Measurements from ENCODE around the gene COG4. TPM values are rescaled to one million over a fixed set of nuclear protein-coding genes. Genes with fewer than 3 reads are reported as not detected.
"Not testable (repeated sequence)": the region's sequence is repeated elsewhere in the genome, so short reads cannot be mapped to it uniquely, and the experiment has no call there.

COG4 gene
- total RNA-seq, 2 experiments from 2014 or later = 45.5 TPM

DNA sequence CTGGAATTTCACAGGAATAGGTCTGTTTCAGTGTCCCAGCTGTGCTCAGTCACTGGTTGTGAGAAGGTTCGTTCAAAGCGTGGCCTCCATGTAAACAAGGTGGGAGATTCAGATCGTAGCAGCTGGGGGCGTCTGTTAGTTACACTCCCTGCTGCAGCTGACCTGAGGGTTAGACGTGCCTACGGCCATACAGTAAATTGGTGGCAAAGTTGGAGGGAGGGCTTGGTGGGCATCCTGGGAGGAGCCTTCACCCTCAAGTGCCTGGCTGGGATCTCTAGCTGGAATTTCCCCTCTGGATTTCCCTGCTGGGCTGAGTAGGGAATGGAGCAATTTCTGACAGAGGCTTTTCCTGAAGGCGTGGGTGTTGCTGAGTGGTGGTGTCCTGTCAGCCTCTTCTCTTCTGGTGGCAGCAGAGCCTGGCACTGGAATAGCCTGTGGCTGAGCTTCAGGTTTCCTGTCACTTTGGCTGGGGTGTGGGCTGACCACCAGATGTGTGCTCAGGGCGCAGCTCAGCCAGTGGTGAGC is 62.6 kb downstream of the COG4 start:
- Mint-ChIP-seq H3K4me1 (no peaks in the 10 kb centered on the region), H3K36me3 (no peaks in the 10 kb centered on the region), H3K27me3 (no peaks in the 10 kb centered on the region), H3K9me3 (no peaks in the 10 kb centered on the region), H3K27ac (no peak overlapping the region), H3K4me3 (no peak overlapping the region)
- no peak for DNase-seq

DNA sequence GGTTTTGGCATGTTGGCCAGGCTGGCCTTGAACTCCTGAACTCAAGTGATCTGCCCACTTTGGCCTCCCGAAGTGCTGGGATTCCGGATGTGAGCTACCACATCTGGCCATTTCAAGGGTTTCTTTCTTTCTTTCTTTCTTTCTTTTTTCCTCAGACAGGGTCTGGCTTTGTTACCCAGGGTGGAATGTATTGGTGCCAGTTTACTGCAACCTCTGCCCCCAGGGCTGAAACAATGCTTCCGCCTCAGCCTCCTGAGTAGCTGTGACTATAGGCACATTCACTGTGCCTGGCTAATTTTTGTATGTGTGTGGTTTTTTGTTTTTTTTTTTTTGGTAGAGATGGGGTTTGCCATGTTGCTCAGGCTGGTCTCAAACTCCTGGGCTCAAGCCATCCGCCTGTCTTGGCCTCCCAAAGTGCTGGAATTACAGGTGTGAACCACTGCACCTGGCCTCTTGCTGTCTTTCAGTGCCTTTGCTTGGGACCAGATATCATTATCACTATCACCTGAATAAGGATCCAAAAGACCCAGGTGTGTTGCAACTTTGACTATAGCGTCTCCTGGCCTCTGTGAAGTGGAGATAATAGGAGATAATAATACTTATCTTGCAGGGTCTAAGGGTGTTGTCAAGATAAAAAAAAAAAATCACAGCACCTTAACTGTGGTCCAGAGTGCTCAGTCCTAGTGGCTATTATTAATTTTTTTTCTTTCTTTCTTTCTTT is 65.7 kb downstream of the COG4 start:
- H3K9me3 Mint-ChIP-seq = no peaks in the 10 kb centered on the region
- no peaks in the 10 kb centered on the region for H3K36me3 Mint-ChIP-seq
- H3K27ac Mint-ChIP-seq = no peak overlapping the region
- DNase-seq = no peak
- no peaks in the 10 kb centered on the region for H3K27me3 Mint-ChIP-seq
- peaks cover 10% of the 10 kb centered on the region for H3K4me1 Mint-ChIP-seq
- H3K4me3 Mint-ChIP-seq = no peak overlapping the region

DNA sequence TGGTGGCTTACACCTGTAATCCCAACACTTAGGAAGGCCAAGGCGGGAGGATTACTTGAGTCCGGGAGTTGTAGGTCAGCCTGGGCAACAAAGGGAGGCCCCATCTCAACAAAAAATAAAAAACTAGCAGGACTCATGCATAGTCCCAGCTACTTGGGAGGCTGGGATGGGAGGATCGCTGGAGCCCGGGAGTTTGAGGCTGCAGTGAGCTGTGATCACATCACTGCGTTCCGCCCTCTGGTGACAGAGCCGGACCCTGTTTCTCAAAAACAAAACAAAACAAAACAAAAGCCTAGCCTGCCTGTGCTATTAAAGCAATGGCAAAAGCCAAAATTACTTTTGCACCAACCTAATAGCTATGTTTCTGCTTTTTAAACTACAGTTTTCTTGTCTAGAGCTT is 67.4 kb downstream of the COG4 start:
- Mint-ChIP-seq H3K9me3 (no peaks in the 10 kb centered on the region), H3K27ac (no peak overlapping the region), H3K4me1 (peaks cover 10% of the 10 kb centered on the region)

DNA sequence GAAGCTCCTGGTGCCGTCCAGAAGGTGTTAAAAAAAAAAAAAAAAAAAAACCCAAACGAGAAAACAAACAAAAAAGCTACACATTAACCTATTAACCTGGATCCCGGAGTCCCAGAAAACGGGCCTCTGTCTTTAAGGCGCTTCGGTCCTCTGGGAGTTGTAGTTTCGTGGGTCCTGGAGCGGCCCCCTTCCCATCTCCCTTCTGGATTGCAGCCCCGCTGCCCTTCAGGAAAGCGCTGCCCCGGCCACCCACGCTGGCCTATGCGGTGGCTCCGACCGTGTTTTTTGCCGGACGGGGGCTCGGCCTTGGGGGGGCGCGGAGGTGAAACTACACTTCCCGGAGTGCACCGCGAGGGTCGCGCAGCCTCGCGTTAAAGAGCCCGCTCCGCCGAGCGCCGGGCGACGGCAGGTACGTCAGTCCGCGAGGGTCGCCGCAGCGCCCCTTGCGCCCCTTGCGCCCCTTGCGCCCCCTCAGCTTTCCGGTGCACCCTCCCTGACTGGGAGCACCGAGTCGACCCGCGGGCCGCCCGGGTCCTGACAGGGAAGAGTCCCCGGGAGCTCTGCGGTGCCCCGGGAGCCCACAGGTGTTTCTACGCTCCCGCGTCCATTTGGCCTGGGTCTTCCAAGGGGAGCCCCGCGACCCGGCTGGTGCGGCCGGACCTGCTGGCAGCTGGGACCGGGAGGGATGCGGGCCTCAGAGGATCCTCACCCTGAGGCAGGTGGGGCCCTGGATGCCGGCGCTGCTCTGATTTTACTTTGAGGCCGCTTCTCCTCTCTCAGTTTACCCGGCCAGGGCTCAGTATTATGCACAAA is 68.9 kb downstream of the COG4 start, which contains the start of gene FCSK:
Gene FCSK, plus strand, starts transcription at position 374 of the 813 bp plus-strand sequence. CDS start 8,596 bp downstream, outside the sequence.
- Mint-ChIP-seq H3K36me3 (no peaks in the 10 kb centered on the region), H3K27me3 (no peaks in the 10 kb centered on the region), H3K27ac (peak within 1 kb of the TSS; percentile 92), H3K4me3 (peak within 1 kb of the TSS; percentile 87), H3K4me1 (peaks cover 16% of the 10 kb centered on the region), H3K9me3 (no peaks in the 10 kb centered on the region)
- DNase-seq = peak; percentile 71

More for the DNA sequence above, 67.4 kb downstream of the COG4 start:
- H3K4me3 Mint-ChIP-seq = peak overlapping the region; percentile 87
- no peaks in the 10 kb centered on the region for H3K27me3 Mint-ChIP-seq
- H3K36me3 Mint-ChIP-seq = no peaks in the 10 kb centered on the region
- no peak for DNase-seq

DNA sequence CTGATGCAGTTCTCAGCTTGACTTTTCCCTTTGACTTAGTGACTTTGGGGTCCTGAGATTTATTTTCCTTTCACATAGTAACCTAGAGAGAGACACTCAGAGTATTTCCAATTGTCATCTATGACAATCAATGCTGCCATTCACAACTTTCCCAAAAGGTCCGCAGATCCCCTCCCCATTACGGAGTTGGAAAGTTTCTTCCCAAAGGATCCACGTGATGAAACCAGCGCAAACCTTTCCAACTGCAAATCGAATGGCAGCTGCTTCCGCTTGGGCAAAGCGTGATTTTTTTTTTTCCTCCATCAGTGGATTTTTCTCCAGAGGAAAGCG is 69.5 kb downstream of the COG4 start:
- Mint-ChIP-seq H3K27ac (peak overlapping the region; percentile 92), H3K4me3 (peak overlapping the region; percentile 87), H3K36me3 (no peaks in the 10 kb centered on the region), H3K4me1 (peaks cover 16% of the 10 kb centered on the region), H3K9me3 (no peaks in the 10 kb centered on the region), H3K27me3 (no peaks in the 10 kb centered on the region)
- DNase-seq = no peak

DNA sequence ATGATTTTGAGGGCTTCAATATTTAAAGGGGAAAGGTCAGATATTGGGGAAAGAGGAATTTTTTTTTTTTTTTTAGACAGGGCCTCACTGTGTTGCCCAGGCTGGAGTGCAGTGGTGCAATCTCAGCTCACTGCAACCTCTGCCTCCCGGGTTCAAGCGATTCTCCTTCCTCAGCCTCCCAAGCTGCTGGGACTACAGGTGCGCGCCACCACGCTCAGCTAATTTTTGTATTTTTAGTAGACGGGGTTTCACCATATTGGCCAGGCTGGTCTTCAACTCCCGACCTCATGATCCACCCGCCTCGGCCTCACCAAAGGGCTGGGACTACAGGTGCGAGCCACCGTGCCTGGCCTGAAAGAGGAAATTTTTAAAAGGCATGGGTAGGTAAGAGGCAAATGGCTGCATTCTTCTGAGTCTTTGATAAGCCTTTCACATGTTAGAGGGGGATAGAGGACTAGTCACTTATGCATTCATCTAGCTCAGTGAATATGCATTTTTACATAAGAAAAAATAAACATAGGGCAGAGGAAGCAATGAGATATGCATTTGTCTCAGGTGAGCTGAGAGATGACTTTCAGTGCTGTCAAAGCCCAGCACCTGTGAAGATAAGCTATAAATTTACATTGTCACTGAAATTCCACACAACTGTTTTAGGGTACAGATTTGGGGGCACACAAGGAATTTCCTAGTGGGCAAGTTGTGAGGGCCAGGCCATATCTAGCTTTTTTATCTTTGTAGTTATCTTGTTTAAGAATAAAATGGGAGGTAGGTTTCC is 70.0 kb downstream of the COG4 start:
- no peaks in the 10 kb centered on the region for H3K9me3 Mint-ChIP-seq
- H3K27me3 Mint-ChIP-seq = no peaks in the 10 kb centered on the region
- peaks cover 16% of the 10 kb centered on the region for H3K4me1 Mint-ChIP-seq
- H3K36me3 Mint-ChIP-seq = no peaks in the 10 kb centered on the region
- DNase-seq = no peak
- H3K4me3 Mint-ChIP-seq = peak overlapping the region; percentile 87
- peak overlapping the region; percentile 92 for H3K27ac Mint-ChIP-seq

DNA sequence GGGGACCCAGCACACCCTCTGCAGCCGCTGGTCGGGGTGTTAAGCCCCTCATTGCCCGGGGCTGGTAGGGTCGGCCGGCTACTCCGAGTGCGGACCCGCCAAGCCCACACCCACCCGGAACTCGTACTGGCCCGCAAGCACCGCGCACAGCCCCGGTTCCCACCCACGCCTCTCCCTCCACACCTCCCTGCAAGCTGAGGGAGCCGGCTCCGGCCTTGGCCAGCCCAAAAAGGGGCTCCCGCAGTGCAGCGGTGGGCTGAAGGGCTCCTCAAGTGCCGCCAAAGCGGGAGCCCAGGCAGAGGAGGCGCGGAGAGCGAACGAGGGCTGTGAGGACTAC is 72.4 kb downstream of the COG4 start:
- H3K27me3 Mint-ChIP-seq, H3K27ac Mint-ChIP-seq, H3K4me3 Mint-ChIP-seq, DNase-seq, H3K36me3 Mint-ChIP-seq, H3K9me3 Mint-ChIP-seq: not testable (repeated sequence)
- peaks cover 16% of the 10 kb centered on the region for H3K4me1 Mint-ChIP-seq

DNA sequence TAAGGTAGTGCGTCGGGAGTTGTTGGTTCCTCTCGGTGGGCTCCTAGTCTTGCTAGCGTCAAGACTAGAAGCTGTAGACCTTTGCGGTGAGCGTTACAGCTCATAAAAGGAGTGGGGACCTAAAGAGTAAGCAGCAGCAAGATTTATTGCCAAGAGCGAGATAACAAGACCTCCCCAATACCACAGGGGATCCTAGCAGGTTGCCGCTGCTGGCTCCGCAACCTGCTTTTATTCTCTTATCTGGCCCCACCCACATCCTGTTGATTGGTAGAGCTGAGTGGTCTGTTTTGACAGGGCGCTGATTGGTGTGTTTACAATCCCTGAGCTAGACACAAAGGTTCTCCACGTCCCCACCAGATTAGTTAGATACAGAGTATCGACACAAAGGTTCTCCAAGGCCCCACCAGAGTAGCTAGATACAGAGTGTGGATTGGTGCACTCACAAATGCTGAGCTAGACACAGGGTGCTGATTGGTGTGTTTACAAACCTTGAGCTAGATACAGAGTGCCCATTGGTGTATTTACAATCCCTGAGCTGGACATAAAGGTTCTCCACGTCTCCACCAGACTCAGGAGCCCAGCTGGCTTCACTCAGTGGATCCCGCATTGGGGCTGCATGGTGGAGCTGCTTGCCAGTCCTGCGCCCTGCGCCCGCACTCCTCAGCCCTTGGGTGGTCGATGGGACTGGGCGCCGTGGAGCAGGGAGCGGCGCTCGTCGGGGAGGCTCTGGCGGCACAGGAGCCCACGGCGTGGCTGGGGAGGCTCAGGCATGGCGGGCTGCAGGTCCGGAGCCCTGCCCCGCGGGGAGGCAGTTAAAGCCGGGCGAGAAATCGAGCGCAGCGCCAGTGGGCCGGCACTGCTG is 73.0 kb downstream of the COG4 start:
- H3K4me3 Mint-ChIP-seq = not testable (repeated sequence)

DNA sequence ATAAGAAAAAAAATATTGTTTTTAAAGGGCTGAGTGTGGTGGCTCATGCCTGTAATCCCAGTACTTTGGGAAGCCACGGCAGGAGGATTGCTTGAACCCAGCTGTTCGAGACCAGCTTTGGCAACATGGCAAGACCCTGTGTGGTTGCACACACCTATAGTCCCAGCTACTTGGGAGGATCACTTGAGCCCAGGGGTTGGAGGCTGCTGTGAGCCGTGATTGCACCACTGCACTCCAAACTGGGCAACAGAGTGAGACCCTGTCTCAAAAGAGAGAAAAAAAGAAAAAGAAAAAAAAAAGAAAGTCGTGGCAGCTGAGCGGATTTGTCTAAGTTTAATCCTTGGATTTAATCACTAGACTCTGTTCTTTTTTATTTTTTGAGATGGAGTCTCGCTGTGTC is 75.3 kb downstream of the COG4 start:
- H3K4me1 Mint-ChIP-seq = peaks cover 7% of the 10 kb centered on the region

More for the DNA sequence above, 73.0 kb downstream of the COG4 start:
- peaks cover 16% of the 10 kb centered on the region for H3K4me1 Mint-ChIP-seq
- H3K27me3 Mint-ChIP-seq, DNase-seq, H3K36me3 Mint-ChIP-seq, H3K9me3 Mint-ChIP-seq, H3K27ac Mint-ChIP-seq: not testable (repeated sequence)

DNA sequence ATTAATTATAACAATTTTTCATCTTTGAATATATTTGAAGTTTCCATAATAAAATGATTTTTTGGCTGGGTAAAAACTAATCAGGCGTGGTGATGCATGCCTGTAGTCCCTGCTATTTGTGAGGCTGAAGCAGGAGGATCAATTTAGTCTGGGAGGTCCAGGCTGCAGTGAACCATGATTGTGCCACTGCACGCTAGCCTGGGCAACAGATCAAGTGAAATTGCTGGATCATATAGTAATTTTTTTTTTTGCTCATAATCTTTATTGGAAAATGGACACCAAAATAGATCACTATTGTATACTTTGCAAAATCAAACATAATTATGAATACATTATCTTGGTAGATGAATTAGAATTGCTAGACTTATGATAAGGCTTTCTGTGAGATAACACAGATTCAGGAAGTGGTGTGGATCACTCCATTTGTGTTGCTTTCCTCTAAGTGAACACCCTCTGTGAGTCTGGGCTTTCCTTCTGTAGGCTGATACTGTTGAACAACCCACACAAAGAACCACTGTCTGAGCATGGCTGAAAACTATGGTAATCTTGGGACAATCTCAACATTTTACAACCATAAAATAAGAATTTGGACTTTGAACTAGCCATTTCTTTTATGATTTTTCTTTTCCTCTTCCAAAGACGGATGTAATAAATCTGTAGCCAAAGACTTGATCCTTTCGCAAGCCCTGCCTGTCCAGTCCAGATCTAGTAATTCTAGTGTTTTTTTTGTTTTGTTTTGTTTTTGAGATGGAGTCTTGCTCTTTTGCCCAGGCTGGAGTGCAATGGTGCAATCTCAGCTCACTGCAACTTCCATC is 78.9 kb downstream of the COG4 start:
- H3K36me3 Mint-ChIP-seq = no peaks in the 10 kb centered on the region
- peaks cover 2% of the 10 kb centered on the region for H3K4me1 Mint-ChIP-seq
- no peaks in the 10 kb centered on the region for H3K27me3 Mint-ChIP-seq
- H3K27ac Mint-ChIP-seq = no peak overlapping the region
- DNase-seq = no peak
- no peak overlapping the region for H3K4me3 Mint-ChIP-seq
- H3K9me3 Mint-ChIP-seq = no peaks in the 10 kb centered on the region

More for the DNA sequence above, 75.3 kb downstream of the COG4 start:
- Mint-ChIP-seq H3K4me3 (no peak overlapping the region), H3K27ac (no peak overlapping the region), H3K27me3 (no peaks in the 10 kb centered on the region), H3K9me3 (no peaks in the 10 kb centered on the region), H3K36me3 (no peaks in the 10 kb centered on the region)
- DNase-seq = no peak

DNA sequence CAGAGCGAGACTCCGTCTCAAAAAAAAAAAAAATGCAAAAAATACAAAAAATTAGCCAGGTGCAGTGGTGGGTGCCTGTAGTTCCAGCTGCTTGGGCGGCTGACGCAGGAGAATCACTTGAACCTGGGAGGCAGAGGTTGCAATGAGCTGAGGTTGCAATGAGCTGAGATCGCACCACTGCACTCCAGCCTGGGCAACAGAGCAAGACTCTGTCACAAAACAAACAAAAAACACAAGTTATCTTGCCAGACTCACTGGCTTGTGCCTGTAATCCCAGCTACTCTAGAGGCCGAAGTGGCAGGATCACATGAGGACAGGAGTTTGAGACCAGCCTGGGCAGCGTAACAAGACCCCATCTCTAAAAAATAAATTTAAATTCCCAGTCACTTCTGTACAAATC is 81.0 kb downstream of the COG4 start:
- DNase-seq = no peak
- Mint-ChIP-seq H3K27me3 (no peaks in the 10 kb centered on the region), H3K4me3 (no peak overlapping the region), H3K9me3 (no peaks in the 10 kb centered on the region), H3K4me1 (peaks cover 10% of the 10 kb centered on the region), H3K27ac (no peak overlapping the region), H3K36me3 (peaks cover 2% of the 10 kb centered on the region)

DNA sequence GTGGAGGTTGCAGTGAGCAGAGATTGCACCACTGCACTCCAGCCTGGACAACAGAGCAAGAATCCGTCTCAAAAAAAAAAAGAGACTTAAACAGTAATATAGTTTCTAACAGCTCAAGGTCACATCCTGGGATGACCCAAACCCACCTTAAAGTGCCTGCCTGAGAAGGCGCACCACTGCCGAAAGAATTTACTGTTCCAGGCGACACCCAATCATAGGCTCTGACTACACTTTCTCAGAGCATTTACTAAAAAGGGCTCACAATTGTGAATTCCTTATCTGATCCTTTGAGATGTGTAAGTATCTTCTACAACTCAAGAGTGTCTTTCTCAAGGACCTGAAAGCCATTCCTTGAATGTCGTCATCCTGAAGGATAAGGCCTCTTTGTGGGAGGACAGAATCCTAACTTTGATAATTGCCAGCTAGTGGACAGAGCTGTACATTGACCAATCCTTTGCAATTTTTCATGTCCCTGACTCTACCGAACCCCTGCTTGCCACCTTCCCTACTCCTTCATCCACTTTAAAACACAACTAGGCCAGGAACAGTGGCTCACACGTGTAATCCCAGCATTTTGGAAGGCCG is 81.9 kb downstream of the COG4 start:
- Mint-ChIP-seq H3K9me3 (no peaks in the 10 kb centered on the region), H3K27ac (no peak overlapping the region), H3K4me3 (no peak overlapping the region), H3K27me3 (no peaks in the 10 kb centered on the region), H3K36me3 (peaks cover 2% of the 10 kb centered on the region), H3K4me1 (peaks cover 18% of the 10 kb centered on the region)
- no peak for DNase-seq

DNA sequence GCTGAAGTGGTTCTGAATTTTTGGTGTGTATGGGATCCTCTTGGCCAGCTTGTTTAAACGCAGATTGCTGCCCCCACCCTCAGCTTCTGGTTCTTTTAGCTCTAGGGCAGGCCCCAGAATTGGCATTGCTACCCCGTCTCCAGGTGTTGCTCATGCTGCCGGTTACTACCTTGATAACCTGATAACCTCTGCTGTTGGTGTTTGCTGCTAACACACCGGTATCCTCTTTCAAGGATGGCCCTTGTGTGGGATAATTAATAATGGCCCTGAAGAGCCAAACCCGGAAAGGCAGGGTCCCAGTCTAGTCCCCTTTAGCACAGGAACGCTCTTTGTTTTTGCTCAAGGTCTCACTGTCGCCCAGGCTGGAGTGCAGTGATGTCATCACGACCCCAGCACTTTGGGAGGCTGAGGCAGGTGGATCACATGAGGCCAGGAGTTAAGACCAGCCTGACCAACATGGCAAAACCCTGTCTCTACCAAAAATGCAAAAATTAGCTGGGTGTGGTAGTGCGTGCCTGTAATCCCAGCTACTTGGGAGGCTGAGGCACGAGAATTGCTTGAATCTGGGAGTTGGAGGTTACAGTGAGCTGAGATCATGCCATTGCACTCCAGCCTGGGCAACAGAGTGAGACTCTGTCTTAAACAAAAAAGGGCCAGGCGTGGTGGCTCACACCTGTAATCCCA is 83.2 kb downstream of the COG4 start:
- H3K36me3 Mint-ChIP-seq = peaks cover 2% of the 10 kb centered on the region
- H3K4me1 Mint-ChIP-seq = peaks cover 25% of the 10 kb centered on the region
- H3K9me3 Mint-ChIP-seq = no peaks in the 10 kb centered on the region
- DNase-seq = no peak
- no peaks in the 10 kb centered on the region for H3K27me3 Mint-ChIP-seq
- no peak overlapping the region for H3K27ac Mint-ChIP-seq
- H3K4me3 Mint-ChIP-seq = peak overlapping the region; percentile 89
